GM18517 (cell line): ENCODE measurements around the gene C8G.

Experiments
- ATAC-seq: cut with Tn5 transposase; IDR thresholded peaks from one replicate; pipeline ENCODE4 v1.9.1; 2021; ENCODE audit warnings: mild to moderate bottlenecking, moderate library complexity; ENCODE audit not compliant: unreplicated experiment

C8G gene

DNA sequence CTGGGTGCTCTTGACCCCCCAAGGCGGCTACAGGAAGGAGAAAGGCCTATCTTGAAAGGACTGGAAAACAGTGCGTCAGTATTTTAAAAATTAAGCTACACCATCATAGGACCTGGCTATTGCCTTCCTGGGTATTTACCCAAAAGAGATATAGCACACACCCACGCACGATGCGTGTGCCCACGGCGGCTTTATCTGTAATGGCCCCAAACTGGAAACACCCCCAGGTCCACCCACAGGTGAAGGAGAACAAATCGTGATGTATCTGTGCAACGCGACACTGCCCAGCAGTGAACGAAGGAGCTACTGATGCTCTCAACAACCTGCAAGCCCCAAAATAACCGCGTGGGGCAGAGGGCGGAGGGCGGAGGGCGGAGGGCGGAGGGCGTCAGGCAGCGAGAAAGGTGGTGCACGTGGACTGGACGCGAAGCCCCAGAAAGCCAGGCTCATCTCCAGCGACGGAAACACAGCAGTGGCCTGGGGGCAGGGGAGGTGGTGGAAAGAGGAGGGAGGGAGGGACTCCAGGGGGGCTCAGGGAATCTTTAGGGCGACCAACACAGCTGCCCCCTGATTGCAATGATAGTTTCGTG is 19.9 kb downstream of the C8G start:
- no peak for ATAC-seq

GRCh38 chr9:136965771-136966484 is 20.9 kb downstream of the C8G start:
- ATAC-seq, result no peak

DNA sequence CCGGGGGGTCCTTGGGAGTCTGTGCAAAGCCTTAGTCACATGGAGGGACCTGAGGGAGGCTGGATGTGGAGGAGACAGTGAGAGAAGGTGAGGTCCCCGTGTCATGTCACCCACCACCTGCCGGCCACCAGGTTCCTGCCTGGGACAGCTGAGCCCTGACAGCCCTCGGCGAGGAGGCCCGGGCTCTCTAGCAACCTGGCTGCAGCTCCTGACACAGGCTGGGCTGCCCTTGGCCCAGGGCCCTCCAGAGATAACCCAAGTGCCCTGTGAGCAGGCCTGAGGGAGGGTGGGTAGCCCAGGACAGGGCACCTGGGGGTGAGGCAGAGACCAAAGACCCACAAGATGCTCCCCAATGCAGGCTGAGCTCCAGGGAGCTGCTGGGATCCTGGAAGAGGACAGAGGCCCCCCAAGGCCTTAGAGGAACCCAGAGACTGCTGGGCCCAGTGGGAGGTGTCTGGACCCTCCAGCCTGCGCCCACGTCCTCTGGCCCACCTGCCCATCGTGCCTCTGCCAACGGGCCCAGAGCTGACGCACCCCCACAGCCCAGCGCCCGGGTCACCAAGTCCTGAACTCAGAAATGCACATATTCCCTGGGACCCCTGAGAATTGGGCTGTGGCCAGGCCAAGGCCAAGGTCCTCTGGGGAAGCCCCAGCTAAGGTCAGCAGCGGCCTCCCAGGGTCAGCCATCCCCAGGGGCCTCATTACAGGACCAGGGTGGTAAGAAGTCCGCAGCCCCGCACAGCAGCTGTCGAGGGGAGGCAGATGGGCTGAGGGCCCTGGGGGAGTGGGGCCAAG is 23.5 kb downstream of the C8G start:
- ATAC-seq, result no peak

DNA sequence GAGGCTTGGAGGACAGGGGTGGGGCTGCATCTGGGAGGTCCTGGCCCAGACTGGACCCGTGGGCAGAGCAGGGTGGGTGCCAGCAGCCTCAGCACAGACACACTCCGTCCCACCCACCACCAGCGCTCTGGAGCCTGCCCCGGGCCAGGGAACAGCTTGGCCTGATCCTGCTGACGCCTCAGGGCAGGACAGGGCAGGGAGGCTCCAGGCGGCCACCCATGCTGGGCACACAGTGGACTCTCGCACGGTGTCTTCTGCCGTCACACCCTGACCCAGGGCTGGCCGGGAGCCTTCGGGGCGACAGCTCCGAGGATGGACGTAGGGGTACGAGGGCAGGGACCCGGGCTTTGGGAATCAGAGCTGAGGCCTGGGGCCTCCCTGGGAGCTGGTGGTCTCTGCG is 24.1 kb downstream of the C8G start:
- no peak for ATAC-seq

GRCh38 chr9:136969774-136970173 is 24.7 kb downstream of the C8G start:
- no peak for ATAC-seq

DNA sequence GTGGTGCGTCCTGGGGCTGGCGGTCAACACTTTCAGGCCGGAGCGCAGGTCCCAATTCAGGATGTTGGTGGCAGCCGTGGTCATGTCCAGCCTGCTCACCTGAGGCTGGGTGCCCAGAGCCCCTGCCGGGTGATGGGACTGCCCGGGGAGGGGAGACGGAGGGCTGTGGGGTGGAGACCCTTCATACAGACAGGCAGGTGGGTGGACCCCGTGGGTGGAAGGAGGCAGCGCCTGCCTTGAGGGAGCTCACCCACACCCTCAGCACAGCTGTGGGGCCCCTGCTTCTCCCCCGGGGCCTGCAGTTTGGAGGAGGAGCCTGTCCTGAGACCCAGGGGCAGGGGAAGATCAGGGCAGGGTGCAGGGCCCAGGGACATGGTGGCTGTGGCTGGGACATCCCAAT is 25.3 kb downstream of the C8G start:
- ATAC-seq, result no peak

GRCh38 chr9:136971746-136972145 is 26.7 kb downstream of the C8G start:
- no peak for ATAC-seq

- ATAC-seq, result no peak
These were observed 27.3 kb downstream of the C8G start for GRCh38 chr9:136972335-136972734.

GRCh38 chr9:136972743-136973142 is 27.7 kb downstream of the C8G start:
- no peak for ATAC-seq

GRCh38 chr9:136973618-136974617 is 28.9 kb downstream of the C8G start:
- no peak for ATAC-seq

- no peak for ATAC-seq
These were observed 29.9 kb downstream of the C8G start for GRCh38 chr9:136974817-136975535.

GRCh38 chr9:136975644-136976043 is 30.6 kb downstream of the C8G start:
- no peak for ATAC-seq

DNA sequence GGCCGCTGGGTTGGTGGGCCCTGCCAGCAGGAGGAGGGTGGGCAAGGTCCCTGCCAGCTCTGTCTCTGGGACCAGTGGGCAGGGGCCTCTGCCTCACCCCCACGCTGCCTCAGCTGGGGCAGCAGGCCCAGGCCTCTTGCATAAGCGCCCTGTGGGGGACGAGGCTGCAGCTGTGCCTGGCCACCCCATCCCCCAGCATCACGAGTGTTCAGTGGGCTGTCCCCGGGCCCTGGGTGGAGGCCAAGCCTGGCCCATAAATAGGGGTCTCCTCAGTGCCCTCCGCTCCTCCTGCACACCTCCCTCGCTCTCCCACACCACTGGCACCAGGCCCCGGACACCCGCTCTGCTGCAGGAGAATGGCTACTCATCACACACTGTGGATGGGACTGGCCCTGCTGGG is 32.2 kb downstream of the C8G start, which contains the start of gene PTGDS:
TSS of gene PTGDS (plus strand) at position 282 of the 400 bp plus-strand sequence. CDS start at position 357, 75 bp downstream.
- no peak for ATAC-seq

GRCh38 chr9:136977649-136978072 is 32.6 kb downstream of the C8G start:
- no peak for ATAC-seq

DNA sequence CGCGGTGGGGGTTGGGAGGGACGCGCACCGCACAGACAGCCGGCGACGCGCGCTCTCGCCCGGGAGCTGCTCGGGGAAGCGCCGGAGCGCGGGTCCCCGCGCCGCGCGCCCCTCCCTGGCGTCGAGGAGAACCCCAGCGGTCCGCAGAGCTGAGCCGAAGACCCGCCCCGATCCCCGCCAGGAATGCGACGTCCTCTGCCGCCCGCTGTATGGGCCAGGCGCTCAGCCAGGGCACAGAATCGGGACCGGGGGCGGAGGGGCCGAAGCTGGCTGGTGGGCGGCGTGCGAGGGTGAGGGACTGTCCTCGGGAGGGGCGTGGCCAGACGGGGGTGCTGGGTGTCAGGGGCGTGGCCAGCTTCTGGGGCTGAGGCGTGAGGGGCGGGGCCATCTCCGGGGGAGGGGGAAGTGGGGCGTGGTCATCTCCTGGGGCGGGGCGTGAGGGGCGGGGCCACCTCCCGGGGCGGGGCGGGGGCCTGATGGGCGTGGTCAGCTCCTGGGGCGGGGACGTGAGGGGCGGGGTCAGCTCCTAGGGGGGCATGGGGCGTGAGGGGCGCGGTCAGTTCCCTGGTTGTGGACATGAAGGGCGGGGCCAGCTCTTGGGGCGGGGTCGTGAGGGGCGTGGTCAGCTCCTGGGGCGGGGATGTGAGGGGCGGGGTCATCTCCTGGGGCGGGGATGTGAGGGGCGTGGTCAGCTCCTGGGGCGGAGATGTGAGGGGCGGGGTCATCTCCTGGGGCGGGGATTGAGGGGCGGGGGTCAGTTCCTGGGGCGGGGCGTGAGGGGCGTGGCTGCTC is 33.2 kb downstream of the C8G start:
- no peak for ATAC-seq

DNA sequence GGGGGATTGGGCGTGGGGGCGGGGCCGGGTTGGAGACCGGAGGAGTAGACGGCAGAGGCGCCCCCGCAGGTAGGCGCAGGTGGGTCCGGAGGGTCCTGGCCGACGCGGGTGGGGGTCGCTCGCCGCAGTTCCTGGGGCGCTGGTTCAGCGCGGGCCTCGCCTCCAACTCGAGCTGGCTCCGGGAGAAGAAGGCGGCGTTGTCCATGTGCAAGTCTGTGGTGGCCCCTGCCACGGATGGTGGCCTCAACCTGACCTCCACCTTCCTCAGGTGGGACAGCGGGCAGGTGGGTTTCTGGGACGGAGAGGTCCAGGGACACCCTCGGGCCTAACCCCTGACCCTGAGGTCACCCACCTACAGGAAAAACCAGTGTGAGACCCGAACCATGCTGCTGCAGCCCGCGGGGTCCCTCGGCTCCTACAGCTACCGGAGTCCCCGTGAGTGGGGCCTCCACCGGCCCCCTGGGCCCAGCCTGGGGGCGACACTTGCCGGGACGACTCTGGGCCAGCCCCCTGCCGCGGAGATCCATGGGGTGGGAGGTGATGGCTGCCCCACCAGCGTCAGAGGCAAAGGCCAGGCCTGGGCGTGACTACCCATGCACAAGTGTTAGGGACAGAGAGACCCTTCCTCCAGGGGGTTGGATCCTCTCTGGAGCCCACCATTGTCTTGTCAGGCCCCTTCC is 34.0 kb downstream of the C8G start:
- no peak for ATAC-seq

DNA sequence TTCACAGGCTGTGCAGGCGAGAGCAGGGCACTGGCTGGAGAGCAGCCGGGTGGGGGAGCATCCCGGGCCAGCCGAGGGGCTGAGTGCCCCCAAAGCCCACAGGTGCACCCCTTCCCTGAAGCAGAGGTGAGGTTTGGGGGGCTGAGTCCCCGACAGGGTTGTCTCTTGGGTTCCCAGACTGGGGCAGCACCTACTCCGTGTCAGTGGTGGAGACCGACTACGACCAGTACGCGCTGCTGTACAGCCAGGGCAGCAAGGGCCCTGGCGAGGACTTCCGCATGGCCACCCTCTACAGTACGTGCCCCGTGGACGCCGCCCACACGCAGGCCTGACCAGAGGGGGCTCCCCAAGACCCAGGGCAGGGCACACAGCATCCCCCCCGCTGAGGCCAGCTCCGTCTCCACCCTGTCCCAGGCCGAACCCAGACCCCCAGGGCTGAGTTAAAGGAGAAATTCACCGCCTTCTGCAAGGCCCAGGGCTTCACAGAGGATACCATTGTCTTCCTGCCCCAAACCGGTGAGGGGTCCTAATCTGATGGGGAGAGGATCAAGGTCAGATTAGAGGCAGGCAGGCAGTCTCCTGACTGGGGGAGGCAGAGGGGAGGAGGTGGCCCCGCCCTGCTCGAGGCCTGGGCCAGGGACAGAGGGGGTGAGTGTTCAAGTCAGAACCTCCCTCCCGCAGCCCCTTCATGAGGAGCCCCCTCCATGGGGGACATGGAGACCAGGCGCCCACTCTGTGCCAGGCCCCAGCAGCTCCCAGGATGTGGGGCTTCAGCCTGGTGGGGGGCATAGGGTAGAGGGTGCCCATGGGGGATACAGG is 34.9 kb downstream of the C8G start:
- ATAC-seq, result no peak
